Spleen (tissue), 11 donors: ENCODE measurements around the gene SLFN11. TPM values are rescaled to one million over a fixed set of nuclear protein-coding genes. Genes with fewer than 3 reads are reported as not detected.

Experiments
- DNase-seq: peaks from one replicate; pipeline ENCODE4 v3.0.0-alpha.2; 2020
- H3K27ac ChIP-seq, 8 donors: fragments of 200-600 bp; sonication (generic) in 7 of 8; 1 replicate in 4 of 8; 2 replicates in 4 of 8; pipeline versions ENCODE4 v1.5.0 to v1.8.0; 2016 to 2021; ENCODE audit warnings: inconsistent platforms in 4 of 8, mild to moderate bottlenecking in 4 of 8, moderate library complexity in 1 of 8
- H3K27me3 ChIP-seq, 7 donors: fragments of 200-600 bp; sonication (generic) in 6 of 7; replicated peaks in 1 of 7; 1 replicate in 4 of 7; 2 replicates in 3 of 7; pipeline versions ENCODE4 v1.5.0 to v1.8.0; 2016 to 2021; ENCODE audit warnings: inconsistent platforms in 3 of 7, mild to moderate bottlenecking in 1 of 7
- H3K36me3 ChIP-seq, 6 donors: fragments of 200-600 bp; sonication (generic) in 5 of 6; 1 replicate in 4 of 6; 2 replicates in 2 of 6; pipeline versions ENCODE4 v1.5.0 to v1.8.0; 2016 to 2021; ENCODE audit warnings: inconsistent platforms in 2 of 6
- H3K4me1 ChIP-seq, 6 donors: fragments of 200-600 bp; sonication (generic) in 5 of 6; 1 replicate in 3 of 6; 2 replicates in 3 of 6; pipeline versions ENCODE4 v1.5.0 to v1.8.0; 2016 to 2021; ENCODE audit warnings: inconsistent platforms in 3 of 6
- H3K4me3 ChIP-seq, 8 donors: fragments of 200-600 bp; sonication (generic) in 7 of 8; 1 replicate in 4 of 8; 2 replicates in 4 of 8; pipeline versions ENCODE4 v1.5.0 to v1.8.0; 2016 to 2021; ENCODE audit warnings: inconsistent platforms in 4 of 8, mild to moderate bottlenecking in 4 of 8, moderate library complexity in 2 of 8
- H3K9me3 ChIP-seq, 8 donors: fragments of 200-600 bp; sonication (generic) in 7 of 8; 1 replicate in 4 of 8; 2 replicates in 4 of 8; pipeline versions ENCODE4 v1.5.0 to v1.8.0; 2016 to 2021; ENCODE audit warnings: inconsistent platforms in 4 of 8
- POLR2A ChIP-seq, 3 donors: fragments of 450-650 bp; IDR thresholded peaks; one replicate each; pipeline ENCODE4 v1.5.1; 2017; ENCODE audit warnings: antibody characterized with exemption in 3 of 3, mild to moderate bottlenecking in 1 of 3
- POLR2AphosphoS5 ChIP-seq, 3 donors: sonication (generic); formaldehyde crosslinking; IDR thresholded peaks; one replicate each; pipeline ENCODE4 v1.5.1; 2017; ENCODE audit warnings: antibody characterized with exemption in 3 of 3
- WGBS, 5 donors: extraction: QIAGEN DNeasy Blood & Tissue Kit in 3 of 5; methylation state at CpG; one replicate each; pipeline versions ENCODE4 v1.1.5 to v1.1.7; 2013 to 2018; 5-methylcytosine and 5-hydroxymethylcytosine counted together
- intact Hi-C: fragments of 100-400 bp; cut with DNase I; formaldehyde crosslinking; loops from one replicate; pipeline ENCODE4 v1.15.0; 2023; ENCODE audit warnings: low total_unique reads
- polyA plus RNA-seq, 3 donors: library from polyadenylated mRNA; stranded (reverse); fragments of 200-250 nt; gene quantifications; one replicate each; pipeline ENCODE4 v1.2.1, GENCODE V29; 2013
- total RNA-seq, 7 donors: library from RNA; depleted of rRNA in 3 of 7; stranded (reverse); fragments of >200 nt in 3 of 7; fragmentation: NEBNext Ultra II Directional in 4 of 7; extraction: Animal tissue kit (Norgen Biotek cat#: 25700) in 4 of 7; gene quantifications; one replicate each; pipeline versions ENCODE4 v1.1.0 to v1.2.1, GENCODE V29; 2016 to 2021
- TF ChIP-seq, protein P1 (sequence below), 11 experiments: fragments of 200-600 bp in 7 of 11; fragments of 450-650 bp in 4 of 11; sonication (generic) in 4 of 11; IDR thresholded peaks in 8 of 11; conservative IDR thresholded peaks in 3 of 11; 1 replicate in 7 of 11; 2 replicates in 4 of 11; pipeline versions ENCODE4 v1.4.0 to v1.8.0; 2016 to 2021; ENCODE audit warnings: antibody characterized with exemption in 11 of 11, inconsistent platforms in 4 of 11, mild to moderate bottlenecking in 1 of 11
- donor health status: healthy with polysubstance abuse.
- donor health status: DM: no; HTN: no; CAD: no; lungs with moderate emphysema.
- donor health status: DM: no; HTN: no; CAD: no.
- donor health status: Bipolar disorder and iron deficiency.
- donor health status: healthy.
- donor health status: DM: no; HTN: no; CAD: no.
- donor health status: DM: yes; HTN: yes; CAD: no.

SLFN11 gene
- total and polyA plus RNA-seq, 10 donors: 6.5 to 73.9 (median 56.6) TPM

DNA sequence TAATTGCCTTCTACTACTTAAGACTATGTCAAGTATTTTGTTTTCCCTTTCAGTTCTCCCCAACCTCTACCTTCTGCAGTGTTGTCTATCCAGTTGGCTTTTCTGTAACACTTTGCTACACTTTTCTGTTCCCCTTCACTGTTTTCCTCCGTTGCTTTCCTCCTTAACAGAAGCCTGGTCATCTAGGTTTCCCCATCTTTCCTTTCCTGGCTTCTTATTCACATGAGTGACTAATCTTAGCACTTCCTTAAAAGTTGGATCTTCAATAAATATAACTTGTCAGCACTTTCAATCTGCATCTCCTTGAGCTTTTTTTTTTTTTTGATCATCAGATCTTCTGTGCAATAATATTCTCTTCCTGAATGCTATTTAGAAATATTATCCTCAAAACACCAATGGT, 2.8 kb upstream of the SLFN11 start:
- Histone ChIP-seq H3K9me3 (no peaks in the 10 kb centered on the region), H3K36me3 (no peaks in the 10 kb centered on the region), H3K4me3 (no peak overlapping the region), H3K4me1 (peaks cover 0 to 64% (median 45%) of the 10 kb centered on the region in 6 donors), H3K27ac (peak overlapping the region; percentile 10 to 97 (median 91)), H3K27me3 (no peaks in the 10 kb centered on the region)
- WGBS, 5 donors: 19 to 32% (median 22%) methylated on average over 1 of the region's 1 CpG
- TF ChIP-seq POLR2AphosphoS5 (IDR thresholded peaks at IDR 0.05) (no peak), POLR2A (IDR thresholded peaks at IDR 0.05) (no peak)
- TF ChIP-seq, protein P1, sequence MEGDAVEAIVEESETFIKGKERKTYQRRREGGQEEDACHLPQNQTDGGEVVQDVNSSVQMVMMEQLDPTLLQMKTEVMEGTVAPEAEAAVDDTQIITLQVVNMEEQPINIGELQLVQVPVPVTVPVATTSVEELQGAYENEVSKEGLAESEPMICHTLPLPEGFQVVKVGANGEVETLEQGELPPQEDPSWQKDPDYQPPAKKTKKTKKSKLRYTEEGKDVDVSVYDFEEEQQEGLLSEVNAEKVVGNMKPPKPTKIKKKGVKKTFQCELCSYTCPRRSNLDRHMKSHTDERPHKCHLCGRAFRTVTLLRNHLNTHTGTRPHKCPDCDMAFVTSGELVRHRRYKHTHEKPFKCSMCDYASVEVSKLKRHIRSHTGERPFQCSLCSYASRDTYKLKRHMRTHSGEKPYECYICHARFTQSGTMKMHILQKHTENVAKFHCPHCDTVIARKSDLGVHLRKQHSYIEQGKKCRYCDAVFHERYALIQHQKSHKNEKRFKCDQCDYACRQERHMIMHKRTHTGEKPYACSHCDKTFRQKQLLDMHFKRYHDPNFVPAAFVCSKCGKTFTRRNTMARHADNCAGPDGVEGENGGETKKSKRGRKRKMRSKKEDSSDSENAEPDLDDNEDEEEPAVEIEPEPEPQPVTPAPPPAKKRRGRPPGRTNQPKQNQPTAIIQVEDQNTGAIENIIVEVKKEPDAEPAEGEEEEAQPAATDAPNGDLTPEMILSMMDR (IDR thresholded peaks at IDR 0.05 in 8 of 11, conservative IDR thresholded peaks at IDR 0.05 in 3 of 11): no peak
- DNase-seq: no peak
- intact Hi-C loops: no loop called here

DNA sequence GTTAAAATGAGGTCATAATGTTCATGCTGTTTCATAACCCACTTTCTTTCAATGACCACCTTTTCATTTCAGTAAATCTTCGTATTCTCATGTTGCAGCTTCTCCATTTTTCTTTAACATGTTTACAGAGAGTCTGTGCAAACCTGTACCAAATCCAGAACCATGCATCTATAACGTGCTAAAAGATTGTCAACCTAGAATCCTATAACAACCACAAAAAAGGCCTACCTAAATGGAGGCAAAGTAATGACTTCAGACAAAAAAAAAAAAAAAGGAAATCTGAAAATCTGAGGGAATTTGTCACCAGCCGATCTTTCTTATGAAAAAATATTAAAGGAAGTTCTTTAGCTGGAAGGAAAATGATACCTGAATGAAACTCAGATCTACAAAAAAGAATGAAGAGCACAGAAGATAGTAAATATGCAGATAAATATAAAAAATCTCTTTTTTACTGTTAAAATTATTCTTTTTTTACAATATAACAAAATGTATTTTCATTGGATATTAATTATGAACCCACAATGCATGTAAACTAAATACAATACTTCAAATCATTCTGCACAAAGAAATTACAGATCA, 1.4 kb upstream of the SLFN11 start:
- Histone ChIP-seq H3K9me3 (peaks cover 0 to 12% (median 7%) of the 10 kb centered on the region in 8 donors), H3K27ac (peak overlapping the region; percentile 87 to 97 (median 92)), H3K36me3 (no peaks in the 10 kb centered on the region), H3K4me1 (peaks cover 0 to 66% (median 48%) of the 10 kb centered on the region in 6 donors), H3K4me3 (peak overlapping the region; percentile 48 to 85 (median 62)), H3K27me3 (no peaks in the 10 kb centered on the region)
- 6 to 13% (median 7%) methylated on average over 3 of the region's 3 CpGs for WGBS, 5 donors
- DNase-seq: no peak
- TF ChIP-seq POLR2A (IDR thresholded peaks at IDR 0.05) (no peak), POLR2AphosphoS5 (IDR thresholded peaks at IDR 0.05) (no peak)
- TF ChIP-seq, protein P1 (IDR thresholded peaks at IDR 0.05 in 8 of 11, conservative IDR thresholded peaks at IDR 0.05 in 3 of 11): no peak
- intact Hi-C loops: no loop called here

DNA sequence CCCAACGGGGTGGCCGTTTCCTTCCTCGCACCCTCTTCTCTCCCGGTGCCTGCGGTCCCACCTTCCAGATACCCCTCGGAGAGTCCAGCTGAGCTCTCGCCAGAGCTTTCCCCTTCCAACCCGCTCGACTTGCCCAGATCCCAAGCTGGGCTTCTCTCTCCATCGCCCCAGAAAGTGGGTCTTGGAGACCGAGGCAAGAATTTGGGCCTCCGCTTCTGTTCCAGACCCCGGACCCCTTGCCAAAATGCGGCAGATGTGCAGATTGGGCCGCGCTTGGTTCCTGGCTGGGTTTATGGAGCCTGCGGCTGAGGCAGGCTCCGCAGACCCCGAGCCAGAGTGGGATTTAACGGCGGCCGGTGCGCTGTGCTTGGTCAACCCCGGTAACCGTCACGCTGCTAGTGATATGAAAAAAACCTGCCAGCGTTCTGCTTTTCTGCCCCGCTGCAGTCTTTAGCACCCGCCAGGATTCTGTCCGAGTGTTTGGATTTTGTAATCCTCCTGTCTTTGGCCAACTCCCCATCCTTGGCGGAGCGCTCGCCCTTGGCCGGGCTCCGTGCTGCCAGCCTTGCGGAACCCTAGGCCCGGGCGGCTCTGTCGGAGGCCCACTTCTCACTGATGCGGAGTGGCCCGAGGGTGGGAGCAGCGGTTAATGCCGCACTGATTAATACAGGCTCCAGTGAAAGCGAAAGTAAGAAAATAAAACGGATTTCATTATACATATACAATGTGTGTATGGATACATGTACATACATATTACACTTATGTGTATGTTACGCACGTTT, 754 bp upstream of the SLFN11 start:
- peaks cover 0 to 4% (median 0%) of the 10 kb centered on the region in 6 donors for H3K36me3 ChIP-seq
- H3K27me3 ChIP-seq: no peaks in the 10 kb centered on the region
- WGBS, 5 donors: 0 to 1% (median 1%) methylated on average over 46 to 47 of the region's 47 CpGs
- TF ChIP-seq, protein P1 (IDR thresholded peaks at IDR 0.05 in 8 of 11, conservative IDR thresholded peaks at IDR 0.05 in 3 of 11): no peak
- TF ChIP-seq POLR2A (IDR thresholded peaks at IDR 0.05) (no peak), POLR2AphosphoS5 (IDR thresholded peaks at IDR 0.05) (peak; percentile 51 to 84 (median 78))
- H3K9me3 ChIP-seq: peaks cover 0 to 13% (median 8%) of the 10 kb centered on the region in 8 donors
- intact Hi-C loops: no loop called here
- peaks cover 0 to 73% (median 48%) of the 10 kb centered on the region in 6 donors for H3K4me1 ChIP-seq
- peak overlapping the region; percentile 48 to 85 (median 62) for H3K4me3 ChIP-seq
- peak; percentile 90 for DNase-seq
- H3K27ac ChIP-seq: peak overlapping the region; percentile 87 to 97 (median 92)
